ENCODE measurements around the gene LAYN.

DNA sequence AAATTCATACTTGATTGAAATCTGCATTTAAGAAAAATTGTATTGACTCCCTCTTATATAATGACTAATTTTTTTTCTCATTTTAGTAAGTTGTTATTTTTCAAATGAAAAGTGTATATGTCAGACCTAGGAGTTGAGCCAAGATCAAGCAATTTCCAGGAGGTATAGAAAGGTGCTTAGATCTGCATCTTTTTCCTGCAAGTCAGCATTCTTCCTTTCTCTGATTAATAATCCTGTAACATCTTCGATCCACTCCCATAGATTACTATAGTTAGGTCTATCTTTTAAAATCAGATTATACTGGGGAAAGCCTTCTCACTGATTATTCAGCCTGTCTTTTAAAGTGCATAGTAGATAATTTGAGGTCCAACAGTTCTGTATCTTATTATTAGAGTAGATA, 13.2 kb upstream of the LAYN start:
- TF ChIP-seq, protein P1, sequence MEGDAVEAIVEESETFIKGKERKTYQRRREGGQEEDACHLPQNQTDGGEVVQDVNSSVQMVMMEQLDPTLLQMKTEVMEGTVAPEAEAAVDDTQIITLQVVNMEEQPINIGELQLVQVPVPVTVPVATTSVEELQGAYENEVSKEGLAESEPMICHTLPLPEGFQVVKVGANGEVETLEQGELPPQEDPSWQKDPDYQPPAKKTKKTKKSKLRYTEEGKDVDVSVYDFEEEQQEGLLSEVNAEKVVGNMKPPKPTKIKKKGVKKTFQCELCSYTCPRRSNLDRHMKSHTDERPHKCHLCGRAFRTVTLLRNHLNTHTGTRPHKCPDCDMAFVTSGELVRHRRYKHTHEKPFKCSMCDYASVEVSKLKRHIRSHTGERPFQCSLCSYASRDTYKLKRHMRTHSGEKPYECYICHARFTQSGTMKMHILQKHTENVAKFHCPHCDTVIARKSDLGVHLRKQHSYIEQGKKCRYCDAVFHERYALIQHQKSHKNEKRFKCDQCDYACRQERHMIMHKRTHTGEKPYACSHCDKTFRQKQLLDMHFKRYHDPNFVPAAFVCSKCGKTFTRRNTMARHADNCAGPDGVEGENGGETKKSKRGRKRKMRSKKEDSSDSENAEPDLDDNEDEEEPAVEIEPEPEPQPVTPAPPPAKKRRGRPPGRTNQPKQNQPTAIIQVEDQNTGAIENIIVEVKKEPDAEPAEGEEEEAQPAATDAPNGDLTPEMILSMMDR (IDR thresholded peaks at IDR 0.05): no peak
- TF ChIP-seq POLR2AphosphoS5 (IDR thresholded peaks at IDR 0.05): no peak

All from gastroesophageal sphincter (tissue), 3 donors.